OCI-LY1 (cell line): ENCODE data around the gene BZW2.

Source experiments
- H2AFZ ChIP-seq: fragments of 200-600 bp; sonication (generic), shearing (Covaris generic); 2 replicates; pipeline ENCODE4 v1.6.0; 2014; ENCODE audit warnings: antibody characterized with exemption, mild to moderate bottlenecking, low read length
- H3F3A ChIP-seq: fragments of 200-600 bp; sonication (generic), shearing (Covaris generic); 2 replicates; pipeline ENCODE4 v1.6.0; 2014; ENCODE audit warnings: mild to moderate bottlenecking, antibody characterized with exemption, low read length, moderate library complexity; ENCODE audit not compliant: insufficient read depth
- H3K27ac ChIP-seq: fragments of 200-600 bp; sonication (generic); 2 replicates; pipeline ENCODE4 v1.5.1; 2014; ENCODE audit warnings: low read length, mixed run types, mild to moderate bottlenecking, low read depth; ENCODE audit not compliant: poor library complexity, severe bottlenecking
- H3K27me3 ChIP-seq: fragments of 200-600 bp; sonication (generic); 2 replicates; pipeline ENCODE4 v1.6.0; 2014; ENCODE audit warnings: antibody characterized with exemption, mild to moderate bottlenecking, low read length, moderate library complexity; ENCODE audit not compliant: insufficient read depth
- H3K36me3 ChIP-seq: fragments of 200-600 bp; sonication (generic); 2 replicates; pipeline ENCODE4 v1.6.1; 2014; ENCODE audit warnings: mild to moderate bottlenecking, antibody characterized with exemption, low read length, moderate library complexity, mixed read lengths; ENCODE audit not compliant: insufficient read depth
- H3K4me1 ChIP-seq: fragments of 200-600 bp; sonication (generic); 2 replicates; pipeline ENCODE4 v1.5.1; 2014; ENCODE audit warnings: mild to moderate bottlenecking, low read length, moderate library complexity; ENCODE audit not compliant: insufficient read depth, severe bottlenecking
- H3K4me2 ChIP-seq: fragments of 200-600 bp; sonication (generic), shearing (Covaris generic); 2 replicates; pipeline ENCODE4 v1.6.1; 2014; ENCODE audit warnings: low read length
- H3K4me3 ChIP-seq: fragments of 200-600 bp; sonication (generic); 2 replicates; pipeline ENCODE4 v1.5.1; 2014; ENCODE audit warnings: low read length, low read depth, mild to moderate bottlenecking, mixed read lengths; ENCODE audit not compliant: poor library complexity, severe bottlenecking
- H3K79me2 ChIP-seq: fragments of 200-600 bp; shearing (Covaris generic); 2 replicates; pipeline ENCODE4 v1.6.1; 2016; ENCODE audit warnings: mixed run types, low read length, mixed read lengths; ENCODE audit not compliant: insufficient read depth
- H3K9ac ChIP-seq: fragments of 200-600 bp; sonication (generic), shearing (Covaris generic); 2 replicates; pipeline ENCODE4 v1.6.1; 2014; ENCODE audit warnings: mild to moderate bottlenecking, low read length, mixed read lengths
- H3K9me2 ChIP-seq: fragments of 200-600 bp; sonication (generic), shearing (Covaris generic); 2 replicates; pipeline ENCODE4 v1.6.1; 2014; ENCODE audit warnings: low read depth, mild to moderate bottlenecking, low read length, mixed read lengths
- H3K9me3 ChIP-seq: fragments of 200-600 bp; shearing (Covaris generic); 2 replicates; pipeline ENCODE4 v1.6.1; 2014; ENCODE audit warnings: low read length, mixed read lengths
- H4K20me1 ChIP-seq: fragments of 200-600 bp; sonication (generic), shearing (Covaris generic); 2 replicates; pipeline ENCODE4 v1.6.0; 2016; ENCODE audit warnings: mild to moderate bottlenecking, low read length; ENCODE audit not compliant: insufficient read depth
- EZH2 ChIP-seq: fragments of 200-600 bp; sonication (generic), shearing (Covaris generic); IDR thresholded peaks from 2 replicates; pipeline ENCODE4 v1.8.0; 2017; ENCODE audit warnings: borderline replicate concordance, mixed run types, mild to moderate bottlenecking, antibody characterized with exemption, low read length, moderate library complexity, mixed read lengths
- TF ChIP-seq, protein P1 (sequence below): fragments of 200-600 bp; sonication (generic), shearing (Covaris generic); IDR thresholded peaks from 2 replicates; pipeline ENCODE4 v1.5.1; 2017; ENCODE audit warnings: mild to moderate bottlenecking, antibody characterized with exemption, low read length, moderate library complexity, mixed read lengths

Gene BZW2

DNA sequence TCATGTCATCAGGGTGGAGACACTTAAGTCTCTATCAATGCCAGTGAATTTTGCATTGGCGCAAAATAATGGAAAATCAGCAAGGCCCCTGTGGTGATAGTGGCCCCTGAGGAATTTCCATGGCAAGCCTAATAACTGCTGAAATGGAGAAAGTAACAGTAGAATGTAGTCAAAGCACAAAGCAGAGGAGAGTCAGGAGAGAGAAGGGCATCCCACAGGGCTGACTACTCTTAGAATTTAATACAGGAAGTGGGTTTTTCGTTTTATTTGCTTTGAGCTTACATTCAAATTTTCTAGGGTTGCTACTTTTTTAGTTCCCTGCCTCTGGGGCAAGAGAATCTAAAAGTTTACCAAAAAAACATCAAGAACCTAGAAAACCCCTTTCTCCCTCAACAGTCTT is 39.0 kb downstream of the BZW2 start:
- Histone ChIP-seq H3K4me3 (no peak overlapping the region), H3K36me3 (peaks cover 90% of the 10 kb centered on the region), H3K9me3 (no peaks in the 10 kb centered on the region), H3K9me2 (no peaks in the 10 kb centered on the region), H3K79me2 (no peaks in the 10 kb centered on the region), H3K27ac (no peak overlapping the region), H2AFZ (no peak overlapping the region), H4K20me1 (no peaks in the 10 kb centered on the region), H3K4me1 (peaks cover 8% of the 10 kb centered on the region), H3F3A (no peaks in the 10 kb centered on the region), H3K27me3 (no peaks in the 10 kb centered on the region), H3K4me2 (no peak overlapping the region), H3K9ac (no peak overlapping the region)
- no peak for TF ChIP-seq EZH2
- TF ChIP-seq, protein P1, sequence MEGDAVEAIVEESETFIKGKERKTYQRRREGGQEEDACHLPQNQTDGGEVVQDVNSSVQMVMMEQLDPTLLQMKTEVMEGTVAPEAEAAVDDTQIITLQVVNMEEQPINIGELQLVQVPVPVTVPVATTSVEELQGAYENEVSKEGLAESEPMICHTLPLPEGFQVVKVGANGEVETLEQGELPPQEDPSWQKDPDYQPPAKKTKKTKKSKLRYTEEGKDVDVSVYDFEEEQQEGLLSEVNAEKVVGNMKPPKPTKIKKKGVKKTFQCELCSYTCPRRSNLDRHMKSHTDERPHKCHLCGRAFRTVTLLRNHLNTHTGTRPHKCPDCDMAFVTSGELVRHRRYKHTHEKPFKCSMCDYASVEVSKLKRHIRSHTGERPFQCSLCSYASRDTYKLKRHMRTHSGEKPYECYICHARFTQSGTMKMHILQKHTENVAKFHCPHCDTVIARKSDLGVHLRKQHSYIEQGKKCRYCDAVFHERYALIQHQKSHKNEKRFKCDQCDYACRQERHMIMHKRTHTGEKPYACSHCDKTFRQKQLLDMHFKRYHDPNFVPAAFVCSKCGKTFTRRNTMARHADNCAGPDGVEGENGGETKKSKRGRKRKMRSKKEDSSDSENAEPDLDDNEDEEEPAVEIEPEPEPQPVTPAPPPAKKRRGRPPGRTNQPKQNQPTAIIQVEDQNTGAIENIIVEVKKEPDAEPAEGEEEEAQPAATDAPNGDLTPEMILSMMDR: no peak

DNA sequence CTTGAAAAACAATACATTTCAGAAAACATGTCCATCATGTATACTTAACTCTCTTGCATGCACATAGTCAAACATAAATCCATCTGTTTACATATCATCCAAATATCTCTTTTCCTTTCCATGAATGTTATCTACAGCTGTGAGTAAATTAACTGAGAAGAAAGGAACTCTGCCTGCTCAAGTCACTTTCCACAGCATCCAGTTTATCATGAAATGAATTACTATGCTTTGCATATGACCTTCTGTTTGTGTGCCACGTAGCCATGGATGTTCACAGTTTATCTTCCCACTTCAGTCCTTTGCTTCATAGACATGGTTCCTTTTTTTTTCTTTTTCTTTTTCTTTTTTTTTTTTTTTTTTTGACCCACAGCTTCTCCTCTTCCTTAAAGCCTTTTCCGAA is 39.6 kb downstream of the BZW2 start:
- Histone ChIP-seq H3K9me3 (no peaks in the 10 kb centered on the region), H3K4me2 (no peak overlapping the region), H3K36me3 (peaks cover 90% of the 10 kb centered on the region), H3K79me2 (no peaks in the 10 kb centered on the region), H3K4me1 (peaks cover 8% of the 10 kb centered on the region), H3K4me3 (no peak overlapping the region), H3K27ac (no peak overlapping the region), H3K9ac (no peak overlapping the region), H3K9me2 (no peaks in the 10 kb centered on the region), H3K27me3 (no peaks in the 10 kb centered on the region), H3F3A (no peaks in the 10 kb centered on the region), H2AFZ (no peak overlapping the region), H4K20me1 (no peaks in the 10 kb centered on the region)
- TF ChIP-seq, protein P1: no peak
- no peak for TF ChIP-seq EZH2

DNA sequence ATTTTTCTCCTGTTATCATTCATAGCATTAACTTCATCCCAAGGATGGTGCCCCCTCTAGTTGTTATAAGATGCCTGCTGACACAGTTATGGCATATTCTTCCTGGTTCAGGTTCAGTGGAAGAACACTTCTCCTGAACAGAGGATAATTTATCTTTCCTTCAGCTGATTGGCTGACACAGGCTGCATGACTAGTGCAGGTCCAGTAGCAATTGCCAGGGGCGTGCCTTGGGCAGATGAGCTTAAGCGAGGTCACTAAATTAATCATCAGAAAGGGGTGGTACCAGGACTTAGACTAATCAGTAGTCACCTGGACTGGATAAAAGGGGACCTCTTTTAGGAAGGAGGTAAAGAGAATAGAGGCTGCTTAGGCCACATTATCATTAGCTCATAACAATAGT is 42.3 kb downstream of the BZW2 start:
- Histone ChIP-seq H3K4me2 (no peak overlapping the region), H3K4me1 (peaks cover 8% of the 10 kb centered on the region), H3K9ac (no peak overlapping the region), H3K9me2 (no peaks in the 10 kb centered on the region), H3K9me3 (no peaks in the 10 kb centered on the region), H3K27me3 (no peaks in the 10 kb centered on the region), H4K20me1 (no peaks in the 10 kb centered on the region), H3K4me3 (no peak overlapping the region), H3F3A (no peaks in the 10 kb centered on the region), H3K27ac (no peak overlapping the region), H2AFZ (no peak overlapping the region), H3K36me3 (peaks cover 92% of the 10 kb centered on the region), H3K79me2 (no peaks in the 10 kb centered on the region)
- TF ChIP-seq EZH2: no peak
- TF ChIP-seq, protein P1: no peak
